IMR-90 (cell line): ENCODE measurements around the gene TAS2R40. TPM values are rescaled to one million over a fixed set of nuclear protein-coding genes. Genes with fewer than 3 reads are reported as not detected.

Source experiments
- ATAC-seq: fragments of 200-7000 bp; cut with Tn5 transposase; 2 replicates; pipeline ENCODE4 v1.9.1; 2020; ENCODE audit warnings: low read depth, mild to moderate bottlenecking, moderate library complexity
- BruUV-seq: library from RNA; stranded (reverse); fragments of 400-500 nt; replicated peaks from 2 replicates; lab custom pipeline; 2021; lab: Mats Ljungman, UMichigan
- CTCF ChIA-PET: fragments of 300-600 bp; formaldehyde crosslinking; extraction: SDS; loops from one replicate; lab custom pipeline; 2021; ENCODE audit warnings: antibody characterized with exemption; lab: Yijun Ruan, JAX
- POLR2A ChIA-PET: fragments of 300-600 bp; sonication (Branson Sonifier 250); formaldehyde crosslinking; loops from one replicate; lab custom pipeline; 2022; ENCODE audit warnings: antibody characterized with exemption; ENCODE audit not compliant: unreplicated experiment; lab: Charles Lee
- DNase-seq: peaks from one replicate; pipeline ENCODE4 v3.0.0; 2013
- H2AFZ ChIP-seq: replicated peaks from 2 replicates; pipeline ENCODE3; 2013; ENCODE audit warnings: low read length, mild to moderate bottlenecking; ENCODE audit not compliant: poor library complexity
- H2AK5ac ChIP-seq: 2 replicates; pipeline ENCODE4 v1.6.1; 2013; ENCODE audit warnings: low read depth, low read length, inconsistent platforms
- H2AK9ac ChIP-seq: replicated peaks from 2 replicates; pipeline ENCODE3; 2013; ENCODE audit warnings: mild to moderate bottlenecking, low read depth, low read length, moderate library complexity; ENCODE audit not compliant: poor library complexity
- H2BK120ac ChIP-seq: 2 replicates; pipeline ENCODE4 v1.6.1; 2013; ENCODE audit warnings: low read depth, low read length, inconsistent platforms
- H2BK15ac ChIP-seq: 3 replicates; pipeline ENCODE4 v1.6.1; 2013; ENCODE audit warnings: low read depth, low read length, inconsistent platforms
- H2BK20ac ChIP-seq: 2 replicates; pipeline ENCODE4 v1.6.1; 2013; ENCODE audit warnings: low read depth, mild to moderate bottlenecking, inconsistent platforms, low read length, moderate library complexity
- H2BK5ac ChIP-seq: 2 replicates; pipeline ENCODE4 v1.6.1; 2013; ENCODE audit warnings: mild to moderate bottlenecking, low read depth, low read length, inconsistent platforms; ENCODE audit not compliant: poor library complexity, severe bottlenecking
- H3K14ac ChIP-seq: replicated peaks from 2 replicates; pipeline ENCODE4 v1.6.1; 2013; ENCODE audit warnings: low read depth, low read length, inconsistent platforms
- H3K18ac ChIP-seq: 2 replicates; pipeline ENCODE4 v1.6.1; 2013; ENCODE audit warnings: low read depth, low read length, control low read depth
- H3K23ac ChIP-seq: 2 replicates; pipeline ENCODE4 v1.6.1; 2013; ENCODE audit warnings: low read depth, low read length, inconsistent platforms
- H3K27ac ChIP-seq: 2 replicates; pipeline ENCODE4 v1.5.1; 2013; ENCODE audit warnings: mild to moderate bottlenecking, control low read depth, low read length; ENCODE audit not compliant: insufficient read depth
- H3K27me3 ChIP-seq: 2 replicates; pipeline ENCODE4 v1.6.1; 2013; ENCODE audit warnings: low read length; ENCODE audit not compliant: control insufficient read depth, insufficient read depth
- H3K36me3 ChIP-seq: 2 replicates; pipeline ENCODE4 v1.6.1; 2013; ENCODE audit warnings: low read length, mixed read lengths; ENCODE audit not compliant: control insufficient read depth, insufficient read depth
- H3K4ac ChIP-seq: 2 replicates; pipeline ENCODE4 v1.6.1; 2013; ENCODE audit warnings: low read depth, low read length, inconsistent platforms
- H3K4me1 ChIP-seq: 2 replicates; pipeline ENCODE4 v1.6.1; 2013; ENCODE audit warnings: low read length, mixed read lengths; ENCODE audit not compliant: control insufficient read depth, insufficient read depth
- H3K4me2 ChIP-seq: 2 replicates; pipeline ENCODE4 v1.6.1; 2013; ENCODE audit warnings: low read depth, mild to moderate bottlenecking, control low read depth, low read length, moderate library complexity
- H3K4me3 ChIP-seq: 2 replicates; pipeline ENCODE4 v1.5.1; 2013; ENCODE audit warnings: low read depth, mild to moderate bottlenecking, control low read depth, low read length, moderate library complexity; ENCODE audit not compliant: insufficient read depth
- H3K56ac ChIP-seq: 2 replicates; pipeline ENCODE4 v1.6.1; 2013; ENCODE audit warnings: low read length, inconsistent platforms; ENCODE audit not compliant: insufficient read depth; ENCODE audit errors: extremely low read depth
- H3K79me1 ChIP-seq, 2 experiments: 2 replicates each; pipeline ENCODE4 v1.6.1; 2013; ENCODE audit warnings: low read length in 2 of 2, inconsistent platforms in 1 of 2, low read depth in 1 of 2
- H3K9ac ChIP-seq: 2 replicates; pipeline ENCODE4 v1.6.1; 2013; ENCODE audit warnings: low read depth, low read length, control low read depth
- H3K9me1 ChIP-seq: 2 replicates; pipeline ENCODE4 v1.6.1; 2013; ENCODE audit warnings: low read length, inconsistent platforms; ENCODE audit not compliant: insufficient read depth
- H3K9me3 ChIP-seq: 2 replicates; pipeline ENCODE4 v1.6.1; 2013; ENCODE audit warnings: low read length; ENCODE audit not compliant: control insufficient read depth, insufficient read depth
- H4K20me1 ChIP-seq: 2 replicates; pipeline ENCODE4 v1.6.1; 2013; ENCODE audit warnings: low read length, inconsistent platforms; ENCODE audit not compliant: insufficient read depth
- H4K5ac ChIP-seq: 2 replicates; pipeline ENCODE4 v1.6.1; 2013; ENCODE audit warnings: mild to moderate bottlenecking, low read depth, low read length, control low read depth
- H4K8ac ChIP-seq, 2 experiments: 2 replicates each; pipeline ENCODE4 v1.6.1; 2013; ENCODE audit warnings: low read depth in 2 of 2, low read length in 2 of 2, control low read depth in 1 of 2, inconsistent platforms in 1 of 2
- H4K91ac ChIP-seq: 2 replicates; pipeline ENCODE4 v1.6.1; 2013; ENCODE audit warnings: low read depth, low read length, inconsistent platforms; ENCODE audit not compliant: insufficient read depth
- CEBPB ChIP-seq: IDR thresholded peaks from 2 replicates; pipeline ENCODE4 v1.6.1; 2012; ENCODE audit warnings: low read depth, low read length, improper control_type of control experiment
- CHD1 ChIP-seq: IDR thresholded peaks from 2 replicates; pipeline ENCODE4 v1.6.1; 2012; ENCODE audit warnings: low read depth, low read length, improper control_type of control experiment
- CTCF ChIP-seq: conservative IDR thresholded peaks from 2 replicates; pipeline ENCODE4 v1.5.1; 2012; ENCODE audit warnings: mild to moderate bottlenecking, low read depth, low read length, improper control_type of control experiment
- FOS ChIP-seq: fragments of 150-350 bp; IDR thresholded peaks from 2 replicates; pipeline ENCODE4 v1.6.1; 2016; ENCODE audit warnings: low read depth, low read length
- MAZ ChIP-seq: IDR thresholded peaks from 2 replicates; pipeline ENCODE4 v1.6.1; 2012; ENCODE audit warnings: low read depth, mild to moderate bottlenecking, low read length, improper control_type of control experiment, moderate library complexity, borderline replicate concordance
- MXI1 ChIP-seq: IDR thresholded peaks from 2 replicates; pipeline ENCODE4 v1.6.1; 2012; ENCODE audit warnings: low read depth, mild to moderate bottlenecking, low read length, moderate library complexity, borderline replicate concordance
- NFE2L2 ChIP-seq: fragments of 150-350 bp; IDR thresholded peaks from 2 replicates; pipeline ENCODE4 v1.6.1; 2016; ENCODE audit warnings: low read depth, mild to moderate bottlenecking, low read length
- POLR2A ChIP-seq: IDR thresholded peaks from 2 replicates; pipeline ENCODE4 v1.6.1; 2012; ENCODE audit warnings: mild to moderate bottlenecking, low read depth, low read length
- RAD21 ChIP-seq: IDR thresholded peaks from 2 replicates; pipeline ENCODE4 v1.6.1; 2012; ENCODE audit warnings: low read length, improper control_type of control experiment
- RCOR1 ChIP-seq: IDR thresholded peaks from 2 replicates; pipeline ENCODE4 v1.6.1; 2012; ENCODE audit warnings: mild to moderate bottlenecking, low read length, improper control_type of control experiment; ENCODE audit not compliant: insufficient replicate concordance
- RFX5 ChIP-seq: IDR thresholded peaks from 2 replicates; pipeline ENCODE4 v1.8.0; 2012; ENCODE audit warnings: low read depth, mild to moderate bottlenecking, low read length, moderate library complexity
- SMC3 ChIP-seq: fragments of 150-350 bp; IDR thresholded peaks from 2 replicates; pipeline ENCODE4 v1.6.1; 2016; ENCODE audit warnings: low read depth, mild to moderate bottlenecking, antibody characterized with exemption, low read length, moderate library complexity
- USF2 ChIP-seq: fragments of 150-350 bp; IDR thresholded peaks from 2 replicates; pipeline ENCODE4 v1.6.1; 2017; ENCODE audit warnings: mild to moderate bottlenecking, antibody characterized with exemption, low read length, low read depth
- WGBS, 2 experiments: methylation state at CpG; one replicate each; pipeline versions ENCODE4 v1.1.5 to v1.1.7; 2013; ENCODE audit warnings: missing lambda C conversion rate in 2 of 2; ENCODE audit not compliant: insufficient read length in 1 of 2; ENCODE audit errors: extremely low coverage in 2 of 2; 5-methylcytosine and 5-hydroxymethylcytosine counted together
- dilution Hi-C: fragments of 300-500 bp; cut with HindIII; formaldehyde crosslinking; loops from one replicate; pipeline ENCODE4 v1.14.3; 2018; ENCODE audit warnings: low sequenced_read_pairs; ENCODE audit not compliant: unreplicated experiment
- in situ Hi-C: fragments of 300-500 bp; cut with MboI; formaldehyde crosslinking; loops from 3 replicates; pipeline ENCODE4 v1.14.3; 2019; ENCODE audit warnings: low sequenced_read_pairs, inconsistent platforms, mixed read lengths
- intact Hi-C: fragments of 100-400 bp; cut with micrococcal nuclease; formaldehyde crosslinking; loops from 2 replicates; pipeline ENCODE4 v1.10.0; 2022
- polyA plus RNA-seq, 3 experiments: library from polyadenylated mRNA; depleted of rRNA; stranded (reverse); fragments of >200 nt; gene quantifications; 2 replicates each; pipeline ENCODE4 v1.2.3, GENCODE V29; 2012; ENCODE audit warnings: low replicate concordance in 1 of 3
- total RNA-seq: library from RNA; depleted of rRNA; stranded (reverse); fragments of >200 nt; gene quantifications from 2 replicates; pipeline ENCODE4 v1.2.3, GENCODE V29; 2012

TAS2R40 gene
- total and polyA plus RNA-seq, 2 of the 4 experiments (the other 2 are of a cell fraction) = not detected

- Histone ChIP-seq H2BK5ac (no peak overlapping the region), H3K18ac (no peak overlapping the region), H3K27ac (no peak overlapping the region), H4K5ac (no peak overlapping the region), H3K4ac (no peak overlapping the region), H4K8ac (no peak overlapping the region), H2AK5ac (no peak overlapping the region), H3K9me3 (0 out of 2 replicates have a peak, but pooled peaks cover 2% of the 10 kb centered on the region), H3K14ac (no peak overlapping the region), H2AK9ac (no peak overlapping the region), H3K9ac (no peak overlapping the region), H2BK15ac (no peak overlapping the region), H3K56ac (no peak overlapping the region), H3K9me1 (no peaks in the 10 kb centered on the region), H2BK20ac (no peak overlapping the region), H3K79me1 (no peaks in the 10 kb centered on the region), H4K91ac (no peak overlapping the region), H3K4me2 (no peak overlapping the region), H3K4me1 (no peaks in the 10 kb centered on the region), H3K27me3 (no peaks in the 10 kb centered on the region), H3K36me3 (no peaks in the 10 kb centered on the region), H3K23ac (no peak overlapping the region), H4K20me1 (no peaks in the 10 kb centered on the region), H2BK120ac (no peak overlapping the region), H3K4me3 (no peak overlapping the region), H2AFZ (no peak overlapping the region)
- no CpG with 5 or more reads among the region's 2 CpGs for WGBS, 2 experiments
- TF ChIP-seq FOS = no peak
- no peak for TF ChIP-seq RAD21
- TF ChIP-seq CHD1 = no peak
- TF ChIP-seq POLR2A = no peak
- TF ChIP-seq MAZ = no peak
- no peak for TF ChIP-seq RCOR1
- TF ChIP-seq CTCF = no peak
- no peak for TF ChIP-seq SMC3
- TF ChIP-seq MXI1 = no peak
- TF ChIP-seq NFE2L2 = no peak
- no peak for TF ChIP-seq CEBPB
- TF ChIP-seq USF2 = no peak
- TF ChIP-seq RFX5 = no peak
- POLR2A ChIA-PET = no interaction called here
- DNase-seq = no peak
- no peak for ATAC-seq
- in situ Hi-C loops (no loop called here), intact Hi-C loops (no loop called here), dilution Hi-C loops (no loop called here)
- CTCF ChIA-PET = no interaction called here
- no TSS peak for BruUV-seq
These were observed 40.5 kb upstream of the TAS2R40 start for GRCh38 chr7:143181349-143181748.
